Iris pigment epithelial cell (primary cell): Measurements from ENCODE around the gene SEPTIN6.
A peak's percentile ranks its signal among the peaks of the same experiment; 100 is the strongest.
"Not testable (repeated sequence)": the region's sequence is repeated elsewhere in the genome, so short reads cannot be mapped to it uniquely, and the experiment has no call there.

ENCODE experiments used
- DNase-seq: peaks from one replicate; pipeline ENCODE4 v3.0.0-alpha.2; 2011; ENCODE audit warnings: low read depth

The SEPTIN6 gene

GRCh38 chrX:119690921-119691716 lies 1.8 kb downstream of the SEPTIN6 start:
- DNase-seq, result no peak

DNA sequence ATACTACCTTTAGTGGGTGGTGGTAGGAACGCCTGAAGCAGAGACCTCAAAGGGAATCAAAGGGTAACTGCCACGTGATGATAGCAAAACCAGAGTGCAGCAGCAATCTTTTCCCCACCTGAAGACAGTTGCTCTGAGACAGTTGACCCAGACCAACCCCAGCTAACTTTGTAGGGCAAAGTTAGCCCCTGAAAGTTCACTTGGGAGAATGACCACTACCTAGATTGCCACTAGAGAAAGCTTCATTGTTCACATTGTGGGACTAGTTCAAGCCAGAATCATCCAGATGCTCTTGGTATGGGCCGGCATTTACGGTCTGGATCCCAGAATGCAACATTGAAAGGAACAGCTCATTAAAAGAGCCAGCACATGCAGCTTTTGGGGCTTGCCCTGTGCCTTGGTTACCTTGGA lies 4.1 kb downstream of the SEPTIN6 start:
- DNase-seq, result no peak

GRCh38 chrX:119687661-119688413 lies 5.1 kb downstream of the SEPTIN6 start:
- no peak for DNase-seq

GRCh38 chrX:119686087-119686691 lies 6.8 kb downstream of the SEPTIN6 start:
- no peak for DNase-seq

DNA sequence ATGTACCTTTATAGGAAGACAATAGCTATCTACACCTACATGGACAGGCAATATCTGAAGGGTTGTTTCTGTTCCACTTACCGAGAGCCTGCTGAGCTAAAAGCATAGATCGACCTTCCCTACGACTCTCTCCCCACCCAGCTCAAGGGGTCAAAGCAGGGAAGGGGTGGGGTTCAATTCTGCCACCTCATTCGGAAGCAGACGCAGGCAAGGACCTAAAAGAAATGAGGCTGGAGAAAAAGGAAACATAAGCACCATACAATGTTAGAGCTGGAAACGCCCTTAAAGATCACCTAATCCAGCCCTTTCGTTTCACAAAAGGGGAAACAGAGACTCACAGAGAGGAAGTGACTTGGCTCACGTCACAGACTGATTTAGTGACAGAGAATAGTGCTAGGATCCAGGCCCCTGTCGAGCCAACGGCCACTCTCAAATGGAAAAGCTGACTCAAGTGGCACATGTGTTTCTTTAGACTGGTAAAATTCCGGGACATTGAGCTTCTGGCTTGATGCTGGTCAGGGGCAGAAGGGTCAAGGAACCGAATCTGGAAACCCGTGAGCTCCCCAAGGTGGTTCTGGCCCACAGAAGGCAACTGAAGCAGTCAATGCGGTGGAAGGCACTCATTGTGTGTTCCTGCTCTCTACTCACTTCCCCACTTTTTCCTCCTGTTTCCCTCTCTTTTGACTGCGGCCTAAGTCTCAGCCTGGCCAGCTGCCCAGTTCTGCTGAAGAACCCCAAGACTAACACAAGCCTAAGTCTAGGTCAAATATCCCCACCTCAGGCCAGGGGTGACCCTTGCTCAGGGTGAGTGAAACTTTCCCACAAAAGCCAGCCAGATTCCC lies 7.5 kb downstream of the SEPTIN6 start:
- no peak for DNase-seq

GRCh38 chrX:119684916-119685224 lies 8.1 kb downstream of the SEPTIN6 start:
- no peak for DNase-seq

DNA sequence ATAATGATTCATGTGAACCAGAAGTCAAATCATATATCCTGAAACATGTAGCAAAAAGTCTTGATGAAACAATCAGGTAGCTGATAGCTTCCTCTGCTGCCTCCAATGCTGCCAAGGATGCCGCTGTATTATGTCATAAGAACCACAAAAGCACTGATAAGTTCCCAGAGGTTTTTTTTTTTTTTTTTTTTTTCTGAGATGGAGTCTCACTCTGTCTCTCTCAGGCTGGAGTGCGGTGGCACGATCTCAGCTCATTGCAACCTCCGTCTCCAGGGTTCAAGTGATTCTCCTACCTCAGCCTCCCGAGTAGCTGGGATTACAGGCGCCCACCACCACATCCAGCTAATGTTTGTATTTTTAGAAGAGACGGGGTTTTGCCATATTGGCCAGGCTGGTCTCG lies 8.7 kb downstream of the SEPTIN6 start:
- not testable (repeated sequence) for DNase-seq

DNA sequence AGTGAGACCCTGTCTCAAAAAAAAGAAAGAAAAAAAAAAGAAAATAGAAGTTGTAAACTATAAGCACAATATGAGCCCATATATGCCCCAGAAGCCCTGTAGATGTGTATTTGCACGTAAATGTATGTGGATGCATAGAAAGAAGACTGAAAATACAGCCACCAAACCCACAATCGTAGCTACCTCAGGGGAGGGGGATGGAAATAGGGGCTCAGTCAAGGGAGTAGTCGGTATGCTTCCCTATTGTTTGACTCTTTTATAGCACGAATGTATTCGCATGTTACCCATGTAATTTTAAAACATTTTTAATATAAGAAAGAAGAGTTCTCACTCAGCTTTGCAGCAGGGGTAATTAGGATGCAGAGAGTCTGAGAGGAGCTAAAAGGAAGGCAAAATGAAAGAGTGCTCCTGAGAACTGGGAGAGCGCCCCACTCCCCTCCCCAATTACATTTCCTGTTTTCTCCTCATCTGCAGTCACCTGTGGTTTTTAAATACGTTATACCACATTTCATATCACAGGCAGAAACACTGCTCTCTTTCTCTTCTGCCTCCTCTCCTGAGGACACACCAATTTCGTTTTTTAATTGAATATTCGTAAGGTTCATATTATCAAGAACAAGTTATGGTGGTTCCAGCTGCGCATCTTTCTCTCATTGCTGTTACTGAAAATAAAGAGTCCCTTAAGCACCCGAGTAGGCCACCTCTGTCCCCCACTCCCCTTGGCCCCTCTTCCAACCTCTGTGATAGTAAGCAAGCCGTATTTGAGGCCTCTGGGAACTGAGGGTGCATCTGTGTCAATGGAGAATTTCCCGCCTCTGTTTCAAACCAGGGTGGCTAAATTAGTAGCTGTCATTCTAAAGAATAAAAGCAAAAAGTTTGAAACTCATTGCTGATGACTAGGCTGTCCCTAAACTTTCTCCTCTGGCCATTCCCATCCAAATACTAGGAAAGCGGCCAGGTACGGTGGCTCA lies 10.7 kb downstream of the SEPTIN6 start:
- no peak for DNase-seq

DNA sequence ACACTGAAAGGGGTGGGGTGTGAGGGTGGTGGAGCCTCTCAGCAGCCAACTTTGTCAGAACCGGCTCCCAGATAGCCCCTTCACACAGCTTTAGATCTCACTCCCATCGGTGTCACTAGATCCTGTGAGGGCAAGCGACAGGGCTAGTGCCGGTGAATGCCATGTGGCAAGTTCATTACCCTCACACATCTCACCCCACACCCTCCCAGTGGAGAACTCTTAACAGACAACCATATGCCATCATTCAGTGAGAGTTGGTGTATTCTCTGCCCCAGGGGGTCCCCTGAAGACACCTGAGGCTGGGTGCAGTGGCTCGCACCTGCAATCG lies 15.3 kb downstream of the SEPTIN6 start:
- DNase-seq, result no peak

DNA sequence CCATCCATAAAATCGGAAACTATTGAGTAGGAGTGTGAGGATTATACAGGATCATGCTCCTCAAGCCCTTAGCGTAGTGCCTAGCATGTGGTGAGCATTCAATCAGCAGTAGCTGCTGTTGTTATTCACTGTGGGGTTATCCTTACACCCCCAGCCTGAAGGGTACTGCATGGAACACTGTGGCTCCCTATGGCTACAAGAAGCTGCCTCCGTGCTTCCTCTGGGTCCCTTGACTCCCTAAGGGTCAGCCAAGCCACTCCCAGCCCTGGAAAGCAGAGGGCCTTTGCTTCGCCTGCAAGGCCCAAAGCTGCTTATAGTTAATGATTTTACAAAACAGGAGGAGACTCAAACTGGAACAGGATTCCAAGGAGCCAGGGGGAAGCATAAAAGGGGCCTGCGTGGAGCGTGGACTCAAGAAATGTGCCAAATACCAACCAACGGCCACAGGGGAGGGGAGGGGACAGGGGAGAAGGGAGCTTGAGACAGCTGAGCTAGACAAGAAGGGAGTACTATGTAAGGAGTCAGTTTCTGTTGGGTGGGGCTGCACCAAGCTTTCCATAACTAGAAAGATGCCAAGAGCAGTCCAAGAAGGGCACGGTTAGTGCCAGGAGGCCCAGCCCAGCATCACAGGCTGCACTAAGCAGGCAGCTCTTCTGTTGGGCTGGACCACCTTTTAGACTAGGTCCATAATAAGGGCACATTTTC lies 15.9 kb downstream of the SEPTIN6 start:
- no peak for DNase-seq

GRCh38 chrX:119673336-119673735 lies 19.6 kb downstream of the SEPTIN6 start:
- DNase-seq, result no peak

GRCh38 chrX:119672426-119672825 lies 20.5 kb downstream of the SEPTIN6 start:
- DNase-seq, result peak; percentile 71

DNA sequence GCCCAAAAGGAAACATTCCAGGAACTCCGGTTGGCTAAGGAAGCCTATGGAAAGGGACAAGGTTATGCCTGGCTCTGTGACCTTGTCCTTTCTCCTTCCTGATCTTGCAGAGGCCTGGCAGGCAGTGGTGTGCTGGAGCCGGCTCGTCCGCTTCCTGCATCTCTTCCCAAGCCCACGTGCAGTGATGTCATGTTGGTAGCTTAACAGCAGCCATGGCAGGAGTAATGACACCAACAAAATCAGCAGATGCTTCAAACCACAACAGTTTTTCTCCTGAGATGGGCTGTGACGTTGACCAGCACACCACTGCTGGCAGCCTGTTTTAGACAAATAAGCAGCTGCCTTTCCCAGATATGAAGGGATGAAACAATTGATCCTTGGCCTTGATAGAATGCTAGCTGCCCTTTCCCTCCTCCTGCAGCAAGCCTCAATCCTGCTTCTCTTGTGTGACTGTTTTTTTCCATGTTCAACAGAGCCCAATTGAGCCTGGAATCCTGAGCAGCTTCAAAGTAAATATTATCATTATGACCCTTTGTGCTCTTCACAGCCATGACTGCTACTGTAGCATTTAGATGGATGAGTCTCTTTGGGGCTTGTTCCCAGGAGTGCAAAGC lies 23.4 kb downstream of the SEPTIN6 start:
- peak; percentile 63 for DNase-seq

DNA sequence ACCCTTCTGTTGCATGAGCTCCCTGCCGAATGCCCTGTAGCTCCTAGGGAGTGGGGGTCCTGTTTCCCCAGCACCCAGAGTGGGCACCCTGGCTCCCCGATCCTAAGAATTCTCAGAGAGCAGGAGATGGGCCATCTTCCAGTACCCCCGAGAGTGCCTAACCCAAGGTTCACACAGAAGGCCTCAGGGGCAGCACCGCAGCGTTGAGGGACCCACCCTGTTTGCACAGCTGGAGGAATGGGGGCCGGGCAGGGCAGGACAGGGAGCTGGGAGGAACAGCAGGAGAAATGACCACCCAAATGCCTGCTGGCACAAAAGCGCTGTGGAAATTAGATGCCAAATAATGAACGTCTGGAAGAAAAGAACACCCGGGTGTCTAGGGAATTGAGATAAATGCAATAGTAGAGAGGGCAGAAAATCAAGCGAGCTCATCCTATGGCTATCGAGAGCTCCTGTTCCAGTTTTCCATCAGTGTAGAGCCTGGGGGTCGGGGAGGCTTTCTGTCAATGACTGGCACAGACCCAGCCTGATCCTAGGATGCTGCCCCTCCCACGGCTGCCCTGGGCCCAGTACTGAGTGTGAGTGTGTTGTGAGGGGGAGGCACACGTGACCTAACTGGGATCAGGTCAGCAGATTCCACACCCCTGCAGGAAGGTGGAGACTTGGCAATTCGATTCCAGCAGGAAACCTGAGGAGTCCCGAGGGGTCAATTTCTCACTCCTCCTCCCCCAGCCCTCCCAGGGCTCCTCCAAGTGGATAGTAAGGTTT lies 25.7 kb downstream of the SEPTIN6 start:
- DNase-seq, result no peak

GRCh38 chrX:119664877-119665276 lies 28.1 kb downstream of the SEPTIN6 start:
- not testable (repeated sequence) for DNase-seq

DNA sequence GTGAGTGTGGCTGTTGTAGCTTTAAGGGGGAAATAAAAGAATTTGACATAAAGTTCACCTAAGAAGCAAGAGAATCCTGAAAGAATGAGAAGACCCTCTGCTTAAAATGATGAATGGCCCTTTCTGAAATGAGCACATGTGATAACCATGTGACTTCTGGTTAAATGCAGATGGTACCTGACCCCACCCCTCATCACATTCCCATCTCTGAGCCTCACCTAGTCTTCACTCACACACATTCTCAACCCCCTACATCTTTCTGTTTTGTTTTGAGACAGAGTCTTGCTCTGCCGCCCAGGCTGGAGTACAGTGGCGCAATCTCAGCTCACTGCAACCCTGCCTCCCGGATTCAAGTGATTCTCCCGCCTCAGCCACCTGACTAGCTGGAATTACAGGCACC lies 31.5 kb downstream of the SEPTIN6 start:
- no peak for DNase-seq

GRCh38 chrX:119659522-119659921 lies 33.4 kb downstream of the SEPTIN6 start:
- DNase-seq, result no peak

DNA sequence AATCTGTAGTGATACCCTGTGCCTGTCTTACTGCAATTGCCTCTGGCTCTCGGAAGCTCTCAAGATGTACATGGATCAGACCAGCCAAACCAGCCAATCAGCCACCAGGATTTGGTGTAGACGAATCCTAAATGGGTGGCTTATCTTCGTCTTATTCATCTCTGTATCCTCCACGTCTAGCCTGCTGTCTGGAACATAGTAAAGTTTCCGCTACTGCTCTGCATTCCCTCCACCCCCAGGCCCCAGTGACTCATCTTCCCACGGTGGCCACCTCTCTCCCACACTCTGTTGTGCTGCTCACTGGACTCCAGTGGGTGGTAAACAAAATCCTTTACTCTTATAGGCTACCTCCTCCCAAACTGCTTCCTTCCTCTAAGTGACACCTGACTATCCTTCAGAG lies 37.8 kb downstream of the SEPTIN6 start:
- peak; percentile 95 for DNase-seq

- DNase-seq, result peak; percentile 88
Measured at GRCh38 chrX:119654112-119654531, 38.8 kb downstream of the SEPTIN6 start.
